ENCODE data around the gene PTK7.

PTK7 gene

DNA sequence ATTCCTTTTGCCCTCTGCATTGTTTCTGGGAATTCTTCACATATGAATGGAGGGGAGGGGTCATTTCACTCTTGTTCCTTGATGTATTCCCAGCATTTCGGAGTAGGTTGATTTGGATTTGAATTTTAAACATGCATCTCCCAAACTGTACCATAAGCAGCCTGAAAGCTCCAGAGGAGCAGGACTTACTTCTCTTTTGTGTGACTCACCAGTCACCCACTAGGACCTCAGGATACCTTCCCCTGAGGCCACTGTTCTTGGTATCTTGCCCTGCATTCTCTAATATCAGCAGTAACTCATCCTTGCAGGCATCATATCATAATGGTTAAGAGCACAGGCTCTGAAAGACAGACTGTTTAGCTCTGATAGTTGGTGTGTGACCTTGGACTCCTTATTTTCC, 17.6 kb upstream of the PTK7 start:
- H3K36me3 ChIP-seq (ENCODE audit: control insufficient read depth, insufficient read depth, low read length): no peaks in the 10 kb centered on the region
- peak overlapping the region; percentile 74 for H3K9ac ChIP-seq (ENCODE audit: low read depth, low read length)
- peaks cover 4% of the 10 kb centered on the region for H3K4me1 ChIP-seq (ENCODE audit: control insufficient read depth, insufficient read depth, low read length)
- H3K9me3 ChIP-seq (ENCODE audit: control insufficient read depth, insufficient read depth, low read length): no peaks in the 10 kb centered on the region
- H3K27me3 ChIP-seq (ENCODE audit: control insufficient read depth, insufficient read depth, low read length): no peaks in the 10 kb centered on the region
- H3K4me3 ChIP-seq (ENCODE audit: low read depth, low read length): peak overlapping the region; percentile 63

DNA sequence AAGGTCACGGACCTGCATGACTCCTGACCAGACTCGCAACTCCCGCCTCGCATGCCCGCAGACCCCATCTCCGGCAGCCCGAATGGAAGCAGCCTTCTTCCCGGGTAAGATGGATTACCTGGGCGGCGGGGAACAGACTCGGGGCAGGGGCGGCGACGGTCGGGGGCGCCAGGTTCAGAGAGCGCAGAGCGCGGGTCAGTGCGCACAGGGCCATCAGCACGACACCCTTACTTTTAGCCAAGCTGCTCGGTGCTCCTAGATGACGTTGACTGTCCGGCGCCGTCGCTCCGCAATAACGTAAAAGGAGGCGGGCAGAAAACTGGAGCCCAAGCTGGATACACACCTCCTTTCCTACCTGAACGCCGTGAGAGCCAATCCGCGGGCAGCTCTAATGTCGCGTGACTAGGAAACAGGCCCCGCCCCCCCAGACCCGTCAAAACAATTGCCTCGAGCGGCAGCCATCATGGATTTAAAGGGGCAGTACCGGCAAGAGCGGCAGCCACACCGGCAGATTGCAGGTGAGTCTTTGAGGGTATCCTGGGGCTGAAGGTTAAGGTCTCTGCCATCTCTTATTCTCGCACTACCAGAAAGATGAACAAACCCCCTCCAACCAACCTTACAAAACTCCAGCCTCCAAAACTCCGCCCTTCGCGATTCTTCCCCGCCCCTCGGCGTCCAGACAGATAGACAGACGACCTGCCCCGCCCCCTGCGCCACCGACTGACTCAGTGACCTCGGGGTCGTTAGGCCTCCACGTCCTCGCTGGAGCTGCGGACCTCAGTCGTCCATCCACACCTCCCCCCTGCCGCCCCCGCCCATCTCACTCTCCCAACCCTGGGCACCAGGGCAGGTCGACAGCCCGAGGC, 16.7 kb upstream of the PTK7 start, which contains the start of the genes KLC4 and MRPL2:
Gene KLC4, plus strand, starts transcription at position 464 of the 866 bp plus-strand sequence. CDS start 1,705 bp downstream, outside the sequence.
Gene MRPL2, minus strand, starts transcription at position 267 of the 866 bp plus-strand sequence. Its CDS starts 53 bp downstream, at position 214.
- Histone ChIP-seq H3K4me1 (ENCODE audit: control insufficient read depth, insufficient read depth, low read length) (peaks cover 4% of the 10 kb centered on the region), H3K36me3 (ENCODE audit: control insufficient read depth, insufficient read depth, low read length) (no peaks in the 10 kb centered on the region), H3K27me3 (ENCODE audit: control insufficient read depth, insufficient read depth, low read length) (no peaks in the 10 kb centered on the region), H3K9me3 (ENCODE audit: control insufficient read depth, insufficient read depth, low read length) (no peaks in the 10 kb centered on the region), H3K4me3 (ENCODE audit: low read depth, low read length) (peak within 1 kb of the TSS; percentile 96), H3K9ac (ENCODE audit: low read depth, low read length) (peak within 1 kb of the TSS; percentile 86)

DNA sequence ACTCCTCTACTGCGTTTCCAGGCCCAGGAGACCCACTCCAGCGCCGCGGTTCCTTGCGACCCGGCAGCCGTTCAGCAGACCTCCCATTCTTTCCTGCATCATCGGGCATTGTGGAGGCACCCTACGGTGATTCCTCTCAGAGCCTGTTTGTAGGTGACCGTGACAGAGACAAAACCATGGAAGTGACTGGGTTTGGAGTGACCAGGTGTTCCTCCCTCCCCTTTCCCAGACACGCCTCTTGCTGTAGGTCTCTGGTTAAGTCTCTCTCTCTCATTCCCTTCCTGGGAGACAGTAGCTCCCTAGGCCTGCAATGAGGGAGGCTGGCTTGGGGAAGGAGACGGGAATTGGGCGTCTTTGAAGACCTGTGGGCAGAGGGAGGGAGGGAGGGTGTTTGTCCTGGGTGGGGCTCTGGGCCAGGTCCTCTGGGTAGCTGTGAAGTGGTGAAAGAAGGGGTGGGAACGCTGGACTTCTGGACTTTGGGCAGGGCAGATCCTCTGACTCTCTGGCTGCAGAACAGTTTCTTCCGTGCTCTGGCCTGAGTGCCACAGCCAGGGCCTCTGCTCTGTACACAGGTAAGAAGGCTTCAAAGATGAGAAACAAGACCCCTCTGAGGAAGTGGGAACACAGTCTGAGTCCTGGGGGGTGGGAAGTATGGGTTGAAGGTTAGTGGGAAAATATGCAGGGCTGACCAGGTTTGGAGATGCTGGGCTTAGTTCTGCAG, 15.9 kb upstream of the PTK7 start:
- Histone ChIP-seq H3K4me1 (ENCODE audit: control insufficient read depth, insufficient read depth, low read length) (peaks cover 4% of the 10 kb centered on the region), H3K9ac (ENCODE audit: low read depth, low read length) (peak overlapping the region; percentile 67), H3K4me3 (ENCODE audit: low read depth, low read length) (peak overlapping the region; percentile 96), H3K36me3 (ENCODE audit: control insufficient read depth, insufficient read depth, low read length) (no peaks in the 10 kb centered on the region), H3K9me3 (ENCODE audit: control insufficient read depth, insufficient read depth, low read length) (no peaks in the 10 kb centered on the region), H3K27me3 (ENCODE audit: control insufficient read depth, insufficient read depth, low read length) (no peaks in the 10 kb centered on the region)

DNA sequence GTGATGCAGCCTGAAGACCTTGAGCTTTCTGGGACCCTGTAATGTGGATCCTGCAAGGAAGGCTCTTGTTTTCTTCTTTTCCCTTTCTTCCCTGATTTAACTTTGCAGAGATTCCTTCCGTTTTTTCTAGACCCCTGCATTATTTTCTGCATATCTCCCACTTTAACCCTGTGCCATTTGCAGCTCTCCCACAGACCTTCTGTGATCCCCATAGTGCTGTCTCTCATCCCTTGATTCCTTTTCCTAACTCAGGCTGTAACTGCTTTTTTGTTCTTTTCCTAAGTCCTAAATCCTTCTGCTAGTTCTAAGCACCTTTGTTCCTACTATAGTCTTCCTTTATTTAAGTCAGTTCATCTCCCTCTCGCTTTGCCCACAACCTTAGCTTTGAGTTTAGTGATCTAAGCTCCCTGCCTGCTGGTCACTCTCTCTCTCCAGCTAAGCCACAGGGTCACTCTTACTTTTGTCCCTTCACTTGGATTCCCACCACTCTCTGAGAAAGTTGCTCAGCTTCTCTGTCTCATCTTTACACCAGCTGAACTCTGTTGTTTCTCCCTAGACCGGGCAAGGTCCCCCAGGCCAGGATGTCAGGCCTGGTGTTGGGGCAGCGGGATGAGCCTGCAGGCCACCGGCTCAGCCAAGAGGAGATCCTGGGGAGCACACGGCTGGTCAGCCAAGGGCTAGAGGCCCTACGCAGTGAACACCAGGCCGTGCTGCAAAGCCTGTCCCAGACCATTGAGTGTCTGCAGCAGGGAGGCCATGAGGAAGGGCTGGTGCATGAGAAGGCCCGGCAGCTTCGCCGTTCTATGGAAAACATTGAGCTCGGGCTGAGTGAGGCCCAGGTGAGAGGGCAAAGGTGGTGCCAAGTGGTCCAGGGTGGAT, 15.1 kb upstream of the PTK7 start:
- H3K4me3 ChIP-seq (ENCODE audit: low read depth, low read length): no peak overlapping the region
- H3K4me1 ChIP-seq (ENCODE audit: control insufficient read depth, insufficient read depth, low read length): peaks cover 4% of the 10 kb centered on the region
- no peaks in the 10 kb centered on the region for H3K27me3 ChIP-seq (ENCODE audit: control insufficient read depth, insufficient read depth, low read length)
- H3K9me3 ChIP-seq (ENCODE audit: control insufficient read depth, insufficient read depth, low read length): no peaks in the 10 kb centered on the region
- H3K36me3 ChIP-seq (ENCODE audit: control insufficient read depth, insufficient read depth, low read length): no peaks in the 10 kb centered on the region
- H3K9ac ChIP-seq (ENCODE audit: low read depth, low read length): no peak overlapping the region

DNA sequence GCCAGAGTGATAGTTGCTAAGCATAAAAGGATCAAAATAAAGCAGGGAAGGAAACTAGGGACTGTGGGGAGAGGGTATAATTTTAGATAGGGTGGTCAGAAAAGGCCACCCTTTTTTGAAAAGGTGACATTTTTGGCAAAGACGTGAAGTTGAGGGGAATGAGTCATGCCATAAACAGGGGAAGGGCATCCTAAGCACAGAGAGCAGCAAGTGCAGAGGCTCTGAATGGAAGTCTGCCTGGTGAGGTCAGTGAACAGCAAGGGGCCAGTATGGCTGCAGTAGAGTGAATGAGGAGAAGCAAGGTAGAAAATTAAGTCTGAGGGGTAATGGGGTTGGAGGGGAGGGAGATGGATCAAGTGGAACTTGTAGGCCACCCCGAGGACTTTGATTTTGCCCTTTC, 14.3 kb upstream of the PTK7 start:
- Histone ChIP-seq H3K27me3 (ENCODE audit: control insufficient read depth, insufficient read depth, low read length) (no peaks in the 10 kb centered on the region), H3K36me3 (ENCODE audit: control insufficient read depth, insufficient read depth, low read length) (no peaks in the 10 kb centered on the region), H3K9me3 (ENCODE audit: control insufficient read depth, insufficient read depth, low read length) (no peaks in the 10 kb centered on the region), H3K4me3 (ENCODE audit: low read depth, low read length) (no peak overlapping the region), H3K4me1 (ENCODE audit: control insufficient read depth, insufficient read depth, low read length) (peaks cover 4% of the 10 kb centered on the region), H3K9ac (ENCODE audit: low read depth, low read length) (no peak overlapping the region)

DNA sequence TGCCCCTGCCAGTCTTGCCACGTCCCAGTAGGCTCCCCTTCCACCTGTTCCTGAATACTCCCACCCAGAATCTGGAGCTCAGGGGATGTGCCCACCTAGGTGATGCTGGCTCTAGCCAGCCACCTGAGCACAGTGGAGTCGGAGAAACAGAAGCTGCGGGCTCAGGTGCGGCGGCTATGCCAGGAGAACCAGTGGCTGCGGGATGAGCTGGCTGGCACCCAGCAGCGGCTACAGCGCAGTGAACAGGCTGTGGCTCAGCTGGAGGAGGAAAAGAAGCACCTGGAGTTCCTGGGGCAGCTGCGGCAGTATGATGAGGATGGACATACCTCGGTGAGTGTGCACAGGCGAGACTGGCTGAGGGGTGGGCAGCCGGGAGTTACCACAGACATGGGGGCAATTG, 13.3 kb upstream of the PTK7 start:
- Histone ChIP-seq H3K27me3 (ENCODE audit: control insufficient read depth, insufficient read depth, low read length) (no peaks in the 10 kb centered on the region), H3K36me3 (ENCODE audit: control insufficient read depth, insufficient read depth, low read length) (no peaks in the 10 kb centered on the region), H3K4me3 (ENCODE audit: low read depth, low read length) (no peak overlapping the region), H3K4me1 (ENCODE audit: control insufficient read depth, insufficient read depth, low read length) (peaks cover 4% of the 10 kb centered on the region), H3K9ac (ENCODE audit: low read depth, low read length) (no peak overlapping the region), H3K9me3 (ENCODE audit: control insufficient read depth, insufficient read depth, low read length) (no peaks in the 10 kb centered on the region)

DNA sequence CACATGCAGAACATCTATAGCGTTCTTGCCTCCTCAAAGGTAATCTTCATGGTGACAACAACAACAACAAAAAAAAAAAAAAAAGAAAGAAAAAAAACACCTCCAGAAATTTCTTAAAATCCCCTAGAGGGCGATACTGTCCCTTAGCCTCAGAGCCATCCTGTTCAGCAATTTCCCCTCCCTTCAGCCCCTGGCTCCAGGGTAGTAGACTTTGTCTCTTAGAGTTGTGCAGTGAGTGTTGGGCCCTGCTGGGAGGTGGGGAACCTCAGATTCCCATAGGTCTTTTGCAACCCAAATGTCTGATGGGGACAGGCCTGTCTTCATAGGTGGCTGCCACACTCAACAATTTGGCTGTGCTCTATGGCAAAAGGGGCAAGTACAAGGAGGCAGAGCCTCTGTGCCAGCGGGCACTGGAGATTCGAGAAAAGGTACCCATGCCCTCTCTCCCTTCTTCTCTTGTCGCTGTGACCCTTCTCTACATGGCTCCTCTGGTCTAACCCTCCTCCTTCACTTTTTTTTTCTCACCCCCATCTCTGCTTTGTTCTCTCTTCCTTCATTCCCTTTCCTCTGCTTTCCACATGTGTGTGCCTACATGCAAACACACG, 6.0 kb upstream of the PTK7 start:
- Histone ChIP-seq H3K27me3 (ENCODE audit: control insufficient read depth, insufficient read depth, low read length) (no peaks in the 10 kb centered on the region), H3K4me3 (ENCODE audit: low read depth, low read length) (no peak overlapping the region), H3K36me3 (ENCODE audit: control insufficient read depth, insufficient read depth, low read length) (peaks cover 8% of the 10 kb centered on the region), H3K9me3 (ENCODE audit: control insufficient read depth, insufficient read depth, low read length) (no peaks in the 10 kb centered on the region), H3K9ac (ENCODE audit: low read depth, low read length) (no peak overlapping the region), H3K4me1 (ENCODE audit: control insufficient read depth, insufficient read depth, low read length) (peaks cover 6% of the 10 kb centered on the region)

DNA sequence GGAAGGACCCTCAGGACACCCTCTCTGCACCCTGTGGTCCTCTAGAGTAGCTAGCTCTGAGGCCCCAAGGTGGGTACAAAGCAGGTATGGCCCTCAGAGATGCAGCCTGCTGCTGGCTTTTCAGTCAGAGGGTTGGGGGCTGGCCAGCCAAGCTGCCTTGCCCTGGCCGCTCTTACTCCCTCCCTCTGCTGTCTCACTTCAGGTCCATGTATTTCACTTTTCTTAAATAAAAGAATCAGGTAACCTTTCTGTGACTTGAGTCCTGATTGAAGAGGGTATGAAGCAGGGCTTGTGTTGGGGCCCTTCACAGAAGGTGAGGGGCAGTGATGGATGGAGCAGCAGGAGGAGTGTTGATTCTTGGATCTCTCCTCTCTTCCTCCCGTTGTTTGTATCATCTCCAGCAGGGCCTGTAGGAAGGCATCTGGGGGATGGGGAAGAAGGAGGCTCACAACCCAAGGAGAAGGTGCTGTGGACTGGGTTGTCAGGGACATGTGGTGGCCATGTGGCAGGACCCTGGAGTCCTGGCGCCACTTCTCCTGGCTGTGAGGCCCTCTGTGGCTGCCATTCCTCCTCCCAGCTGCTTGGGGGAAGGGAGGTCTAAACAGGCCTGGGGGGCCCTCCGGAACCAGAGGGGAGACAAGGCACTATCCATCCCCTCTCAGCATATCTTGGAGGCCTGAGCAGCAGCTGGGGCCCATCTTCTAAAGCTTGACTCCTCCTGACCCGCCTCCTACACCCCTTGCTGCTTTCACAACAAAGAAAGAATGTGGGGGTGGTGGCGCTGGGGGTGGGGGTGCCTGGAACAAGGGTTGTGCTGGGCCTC, 1.1 kb upstream of the PTK7 start:
- peak overlapping the region; percentile 50 for H3K4me3 ChIP-seq (ENCODE audit: low read depth, low read length)
- no peak overlapping the region for H3K9ac ChIP-seq (ENCODE audit: low read depth, low read length)
- H3K36me3 ChIP-seq (ENCODE audit: control insufficient read depth, insufficient read depth, low read length): peaks cover 8% of the 10 kb centered on the region

DNA sequence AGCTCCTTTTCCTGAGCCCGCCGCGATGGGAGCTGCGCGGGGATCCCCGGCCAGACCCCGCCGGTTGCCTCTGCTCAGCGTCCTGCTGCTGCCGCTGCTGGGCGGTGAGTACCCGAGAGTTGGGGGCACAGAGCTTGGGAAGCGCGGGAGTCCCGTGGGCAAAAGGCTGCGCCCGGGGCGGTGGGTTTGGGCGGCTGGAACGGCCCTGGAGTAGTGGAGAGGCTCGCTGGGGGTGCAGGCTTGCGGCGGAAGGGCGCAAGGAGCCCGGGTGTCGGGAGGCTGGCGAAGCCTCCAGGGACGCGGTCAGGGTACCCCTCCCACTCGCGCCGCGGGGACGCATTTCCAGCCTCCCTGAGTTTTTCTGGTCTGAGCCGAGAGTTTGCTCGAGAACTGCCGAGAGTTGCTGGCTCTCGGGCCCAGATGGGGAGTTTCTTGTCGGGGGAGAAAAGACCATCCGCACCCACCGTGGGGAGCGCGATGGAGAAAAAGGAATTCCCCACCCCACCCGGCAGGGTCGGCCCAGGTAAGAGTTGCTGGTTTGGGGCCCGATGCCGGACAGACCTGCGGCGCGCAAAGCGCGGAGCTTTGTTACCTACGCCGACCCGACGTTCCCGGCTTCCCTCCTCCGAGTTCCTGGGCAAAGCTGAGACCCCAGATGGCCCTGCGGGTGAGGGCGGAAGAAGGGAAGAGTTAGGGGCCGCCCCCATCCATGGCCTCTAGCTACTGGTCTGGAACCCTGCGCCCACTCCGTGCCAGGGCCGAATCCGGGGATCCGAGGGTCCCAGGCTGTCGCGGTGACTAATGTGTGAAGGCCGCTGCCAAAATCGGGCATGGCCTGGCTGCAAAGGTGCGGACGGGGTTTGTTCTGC, 584 bp downstream of the PTK7 start:
- peaks cover 5% of the 10 kb centered on the region for H3K36me3 ChIP-seq (ENCODE audit: control insufficient read depth, insufficient read depth, low read length)
- H3K9ac ChIP-seq (ENCODE audit: low read depth, low read length): peak overlapping the region; percentile 71
- no peaks in the 10 kb centered on the region for H3K9me3 ChIP-seq (ENCODE audit: control insufficient read depth, insufficient read depth, low read length)
- peak overlapping the region; percentile 76 for H3K4me3 ChIP-seq (ENCODE audit: low read depth, low read length)
- peaks cover 19% of the 10 kb centered on the region for H3K4me1 ChIP-seq (ENCODE audit: control insufficient read depth, insufficient read depth, low read length)
- H3K27me3 ChIP-seq (ENCODE audit: control insufficient read depth, insufficient read depth, low read length): no peaks in the 10 kb centered on the region

More for the DNA sequence above, 1.1 kb upstream of the PTK7 start:
- Histone ChIP-seq H3K9me3 (ENCODE audit: control insufficient read depth, insufficient read depth, low read length) (no peaks in the 10 kb centered on the region), H3K4me1 (ENCODE audit: control insufficient read depth, insufficient read depth, low read length) (peaks cover 21% of the 10 kb centered on the region), H3K27me3 (ENCODE audit: control insufficient read depth, insufficient read depth, low read length) (no peaks in the 10 kb centered on the region)

DNA sequence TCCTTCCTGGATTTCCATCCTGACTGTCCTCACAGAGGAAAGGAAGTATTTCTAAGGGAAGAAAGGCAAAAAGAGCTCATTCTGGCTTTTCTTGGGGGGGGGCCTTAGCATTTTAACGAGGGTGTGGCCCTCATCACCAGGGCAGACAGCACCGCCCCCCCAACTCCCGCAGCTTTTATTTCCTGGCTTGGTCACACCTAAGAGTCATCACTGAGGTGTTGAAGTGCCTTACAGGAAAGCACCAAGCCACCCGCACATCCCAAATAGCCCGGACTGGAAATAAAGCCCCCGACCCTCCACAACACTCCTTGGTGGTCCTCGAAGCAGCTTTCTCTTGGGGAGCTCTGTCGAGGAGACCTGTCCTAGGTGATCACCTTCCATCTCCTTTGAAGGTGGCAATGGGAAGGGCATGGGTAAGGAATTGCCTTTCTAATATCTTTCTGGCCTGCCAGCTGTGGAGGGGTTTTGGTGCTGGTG, 1.3 kb downstream of the PTK7 start:
- Histone ChIP-seq H3K9ac (ENCODE audit: low read depth, low read length) (peak overlapping the region; percentile 71), H3K4me3 (ENCODE audit: low read depth, low read length) (peak overlapping the region; percentile 76)

More for the DNA sequence above, 1.3 kb downstream of the PTK7 start:
- Histone ChIP-seq H3K4me1 (ENCODE audit: control insufficient read depth, insufficient read depth, low read length) (peaks cover 19% of the 10 kb centered on the region), H3K9me3 (ENCODE audit: control insufficient read depth, insufficient read depth, low read length) (no peaks in the 10 kb centered on the region), H3K36me3 (ENCODE audit: control insufficient read depth, insufficient read depth, low read length) (peaks cover 5% of the 10 kb centered on the region), H3K27me3 (ENCODE audit: control insufficient read depth, insufficient read depth, low read length) (no peaks in the 10 kb centered on the region)
